Stimulated activated CD8-positive, alpha-beta memory T cell treated with anti-CD3 and anti-CD28 coated beads, Interleukin-15, amount 100 ng/mL, for 48 hours (primary cell): ENCODE data around the gene UGP2.
"Not testable (repeated sequence)": the region's sequence is repeated elsewhere in the genome, so short reads cannot be mapped to it uniquely, and the experiment has no call there.

ENCODE experiments used
- DNase-seq, 2 donors: peaks; one replicate each; pipeline ENCODE4 v3.0.0-alpha.2; 2020; ENCODE audit warnings: low read depth in 2 of 2

UGP2 gene

GRCh38 chr2:63840081-63840784 is 1.5 kb upstream of the UGP2 start:
- no peak for DNase-seq

GRCh38 chr2:63840785-63841253 is 877 bp upstream of the UGP2 start:
- DNase-seq = peak; percentile 97

- DNase-seq = no peak
Observed at GRCh38 chr2:63842149-63843061, 709 bp downstream of the UGP2 start.

- no peak for DNase-seq
Observed at GRCh38 chr2:63843093-63843492, 1.4 kb downstream of the UGP2 start.

- no peak for DNase-seq
Observed at GRCh38 chr2:63843791-63844190, 2.1 kb downstream of the UGP2 start.

- no peak for DNase-seq
Observed at GRCh38 chr2:63844616-63845015, 2.9 kb downstream of the UGP2 start.

- no peak for DNase-seq
Observed at GRCh38 chr2:63845866-63846265, 4.2 kb downstream of the UGP2 start.

GRCh38 chr2:63846487-63846886 is 4.8 kb downstream of the UGP2 start:
- no peak for DNase-seq

- DNase-seq = not testable (repeated sequence)
Observed at GRCh38 chr2:63847571-63847970, 5.9 kb downstream of the UGP2 start.

- DNase-seq = no peak
Observed at GRCh38 chr2:63849381-63850203, 7.9 kb downstream of the UGP2 start.

GRCh38 chr2:63850204-63850571 is 8.5 kb downstream of the UGP2 start:
- no peak for DNase-seq

- no peak for DNase-seq
Observed at GRCh38 chr2:63850649-63851048, 9.0 kb downstream of the UGP2 start.

- DNase-seq = no peak
Observed at GRCh38 chr2:63851691-63852311, 10.1 kb downstream of the UGP2 start.

- DNase-seq = no peak
Observed at GRCh38 chr2:63853527-63854310, 12.0 kb downstream of the UGP2 start.

GRCh38 chr2:63855418-63856302 is 14.0 kb downstream of the UGP2 start:
- DNase-seq = no peak

- DNase-seq = no peak
Observed at GRCh38 chr2:63856303-63856603, 14.6 kb downstream of the UGP2 start.

- DNase-seq = no peak
Observed at GRCh38 chr2:63858291-63858690, 16.6 kb downstream of the UGP2 start.

- peak in 1 of 2 donors; percentile 19 for DNase-seq
Observed at GRCh38 chr2:63861220-63861822, 19.6 kb downstream of the UGP2 start.

GRCh38 chr2:63862806-63863205 is 21.1 kb downstream of the UGP2 start:
- no peak for DNase-seq

- DNase-seq = no peak
Observed at GRCh38 chr2:63863707-63864106, 22.0 kb downstream of the UGP2 start.
